Measurements from ENCODE around the gene ZNF398. TPM values are rescaled to one million over a fixed set of nuclear protein-coding genes. Genes with fewer than 3 reads are reported as not detected.

Gene ZNF398
- total RNA-seq, 2 experiments from 2014 or later: 11.8 to 14.2 TPM

DNA sequence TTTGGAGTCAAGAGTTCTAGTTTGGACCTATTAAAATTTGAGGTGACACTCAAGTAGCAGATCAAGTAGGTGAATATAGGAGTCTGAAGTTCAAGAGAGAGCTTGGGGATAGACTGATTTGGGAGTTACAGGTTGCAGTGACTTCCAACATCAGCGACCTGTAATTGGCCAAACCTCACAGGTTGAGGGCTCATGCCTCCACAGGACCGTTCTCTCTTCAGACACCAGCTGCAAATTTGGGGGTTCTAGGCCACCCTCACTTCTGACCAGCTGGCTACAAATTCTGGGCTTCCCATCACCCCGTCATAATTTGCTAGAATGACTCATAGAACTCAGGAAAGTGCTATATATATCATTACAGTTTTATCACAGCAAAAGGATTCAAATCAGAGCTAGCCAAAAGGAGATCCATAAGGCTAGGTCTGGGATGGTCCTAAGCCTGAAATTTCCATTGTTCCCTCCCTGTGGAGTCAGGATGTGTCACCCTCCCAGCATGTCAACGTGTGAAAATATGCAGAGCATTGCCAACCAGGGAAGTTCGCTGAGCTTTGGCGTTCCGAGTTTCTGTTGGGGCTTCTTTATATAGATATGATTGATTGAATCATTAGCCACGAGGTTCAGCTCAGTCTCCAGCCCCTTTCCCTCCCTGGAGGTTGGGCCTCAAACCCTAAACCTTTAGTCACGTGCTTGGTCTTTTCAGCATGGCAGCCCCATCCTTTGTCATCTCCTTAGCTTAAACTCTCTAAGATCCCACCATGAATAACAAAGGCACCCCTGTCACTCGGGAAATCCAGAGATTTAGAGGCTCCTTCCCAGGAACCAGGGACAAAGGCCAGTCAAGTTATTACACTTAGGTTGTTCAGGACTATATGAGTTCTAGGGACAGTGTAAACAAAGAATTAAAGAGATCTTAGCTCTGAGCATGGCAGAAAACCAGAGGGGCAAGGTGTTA lies 71.5 kb downstream of the ZNF398 start:
- Histone ChIP-seq H3K9me2 (ENCODE audit: insufficient read depth, low read length) (no peaks in the 10 kb centered on the region), H3K27ac (ENCODE audit: low read depth, low read length, poor library complexity, severe bottlenecking) (no peak overlapping the region), H4K20me1 (ENCODE audit: insufficient read depth, low read length) (no peaks in the 10 kb centered on the region), H3K4me1 (ENCODE audit: insufficient read depth, low read length, poor library complexity, severe bottlenecking) (no peaks in the 10 kb centered on the region), H3K4me3 (ENCODE audit: low read depth, low read length, poor library complexity, severe bottlenecking) (no peak overlapping the region), H3K9me3 (ENCODE audit: low read length) (no peaks in the 10 kb centered on the region), H2AFZ (ENCODE audit: low read length) (no peak overlapping the region), H3K36me3 (ENCODE audit: insufficient read depth, low read length) (peaks cover 61% of the 10 kb centered on the region), H3K79me2 (ENCODE audit: insufficient read depth, low read depth, low read length) (no peaks in the 10 kb centered on the region), H3K4me2 (ENCODE audit: low read length) (no peak overlapping the region)
- intact Hi-C loops (cut with micrococcal nuclease; ENCODE audit: unreplicated experiment): no loop called here
- CTCF ChIA-PET (ENCODE audit: unreplicated experiment): no interaction called here
- POLR2A ChIA-PET: no interaction called here
- BruUV-seq (replicated peaks): no TSS peak
- TF ChIP-seq, protein P1, sequence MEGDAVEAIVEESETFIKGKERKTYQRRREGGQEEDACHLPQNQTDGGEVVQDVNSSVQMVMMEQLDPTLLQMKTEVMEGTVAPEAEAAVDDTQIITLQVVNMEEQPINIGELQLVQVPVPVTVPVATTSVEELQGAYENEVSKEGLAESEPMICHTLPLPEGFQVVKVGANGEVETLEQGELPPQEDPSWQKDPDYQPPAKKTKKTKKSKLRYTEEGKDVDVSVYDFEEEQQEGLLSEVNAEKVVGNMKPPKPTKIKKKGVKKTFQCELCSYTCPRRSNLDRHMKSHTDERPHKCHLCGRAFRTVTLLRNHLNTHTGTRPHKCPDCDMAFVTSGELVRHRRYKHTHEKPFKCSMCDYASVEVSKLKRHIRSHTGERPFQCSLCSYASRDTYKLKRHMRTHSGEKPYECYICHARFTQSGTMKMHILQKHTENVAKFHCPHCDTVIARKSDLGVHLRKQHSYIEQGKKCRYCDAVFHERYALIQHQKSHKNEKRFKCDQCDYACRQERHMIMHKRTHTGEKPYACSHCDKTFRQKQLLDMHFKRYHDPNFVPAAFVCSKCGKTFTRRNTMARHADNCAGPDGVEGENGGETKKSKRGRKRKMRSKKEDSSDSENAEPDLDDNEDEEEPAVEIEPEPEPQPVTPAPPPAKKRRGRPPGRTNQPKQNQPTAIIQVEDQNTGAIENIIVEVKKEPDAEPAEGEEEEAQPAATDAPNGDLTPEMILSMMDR (conservative IDR thresholded peaks at IDR 0.05; ENCODE audit: low read length): no peak
- TF ChIP-seq EZH2phosphoT487 (IDR thresholded peaks at IDR 0.05; ENCODE audit: borderline replicate concordance, low read depth, low read length): no peak
- DNase-seq (ENCODE audit: low spot score): no peak

DNA sequence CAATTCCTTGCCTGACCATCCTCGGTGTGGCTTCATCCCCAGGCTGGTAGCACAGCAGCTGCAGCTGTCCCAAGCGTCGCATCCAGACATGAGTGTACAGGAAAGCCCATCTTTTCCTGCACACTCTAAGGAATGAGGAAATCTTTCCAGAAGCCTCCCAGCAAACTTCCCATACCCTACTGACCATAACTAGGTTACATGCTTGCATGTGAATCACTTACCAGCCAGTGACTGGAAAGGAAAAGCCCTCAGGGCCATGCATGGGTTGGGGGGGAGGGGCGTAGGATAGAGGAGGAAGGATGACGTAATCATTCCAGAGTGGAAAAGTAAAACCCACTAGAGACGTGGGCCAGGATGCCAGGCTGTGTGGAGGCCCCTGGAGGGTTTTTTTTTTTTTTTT lies 73.3 kb downstream of the ZNF398 start:
- Histone ChIP-seq H4K20me1 (ENCODE audit: insufficient read depth, low read length) (no peaks in the 10 kb centered on the region), H3K9me2 (ENCODE audit: insufficient read depth, low read length) (no peaks in the 10 kb centered on the region), H3K4me3 (ENCODE audit: low read depth, low read length, poor library complexity, severe bottlenecking) (no peak overlapping the region), H3K79me2 (ENCODE audit: insufficient read depth, low read depth, low read length) (no peaks in the 10 kb centered on the region), H3K27ac (ENCODE audit: low read depth, low read length, poor library complexity, severe bottlenecking) (no peak overlapping the region), H3K9me3 (ENCODE audit: low read length) (no peaks in the 10 kb centered on the region), H3K36me3 (ENCODE audit: insufficient read depth, low read length) (peaks cover 49% of the 10 kb centered on the region), H3K4me1 (ENCODE audit: insufficient read depth, low read length, poor library complexity, severe bottlenecking) (no peaks in the 10 kb centered on the region), H3K4me2 (ENCODE audit: low read length) (no peak overlapping the region), H2AFZ (ENCODE audit: low read length) (no peak overlapping the region)
- DNase-seq (ENCODE audit: low spot score): no peak
- ChIA-PET POLR2A (interaction anchor here (0.7 kb wide), 1 partner anchor 20 kb away, joined by 10 read pairs; no protein-coding TSS in a partner anchor), CTCF (ENCODE audit: unreplicated experiment) (no interaction called here)
- BruUV-seq (replicated peaks): no TSS peak
- intact Hi-C loops (cut with micrococcal nuclease; ENCODE audit: unreplicated experiment): no loop called here
- TF ChIP-seq, protein P1 (conservative IDR thresholded peaks at IDR 0.05; ENCODE audit: low read length): no peak

- intact Hi-C loops (cut with micrococcal nuclease; ENCODE audit: unreplicated experiment): no loop called here
- no peaks in the 10 kb centered on the region for H3K9me3 ChIP-seq (ENCODE audit: low read length)
- H3K4me2 ChIP-seq (ENCODE audit: low read length): no peak overlapping the region
- H3K79me2 ChIP-seq (ENCODE audit: insufficient read depth, low read depth, low read length): no peaks in the 10 kb centered on the region
- no peaks in the 10 kb centered on the region for H3K4me1 ChIP-seq (ENCODE audit: insufficient read depth, low read length, poor library complexity, severe bottlenecking)
- H3K4me3 ChIP-seq (ENCODE audit: low read depth, low read length, poor library complexity, severe bottlenecking): no peak overlapping the region
- no peak overlapping the region for H3K27ac ChIP-seq (ENCODE audit: low read depth, low read length, poor library complexity, severe bottlenecking)
- DNase-seq (ENCODE audit: low spot score): no peak
- TF ChIP-seq, protein P1 (conservative IDR thresholded peaks at IDR 0.05; ENCODE audit: low read length): no peak
- TF ChIP-seq EZH2phosphoT487 (IDR thresholded peaks at IDR 0.05; ENCODE audit: borderline replicate concordance, low read depth, low read length): no peak
- no peaks in the 10 kb centered on the region for H4K20me1 ChIP-seq (ENCODE audit: insufficient read depth, low read length)
- H3K9me2 ChIP-seq (ENCODE audit: insufficient read depth, low read length): no peaks in the 10 kb centered on the region
- H2AFZ ChIP-seq (ENCODE audit: low read length): no peak overlapping the region
- no TSS peak for BruUV-seq (replicated peaks)
- H3K36me3 ChIP-seq (ENCODE audit: insufficient read depth, low read length): peaks cover 28% of the 10 kb centered on the region
- CTCF ChIA-PET (ENCODE audit: unreplicated experiment): no interaction called here
- POLR2A ChIA-PET: no interaction called here
Measured at GRCh38 chr7:149223176-149223575, 75.9 kb downstream of the ZNF398 start.

Measured in OCI-LY7 (cell line).